PC-3 (cell line): ENCODE results near the gene CNPY3. TPM values are rescaled to one million over a fixed set of nuclear protein-coding genes. Genes with fewer than 3 reads are reported as not detected.

ENCODE experiments used
- ATAC-seq: fragments of 200-7000 bp; cut with Tn5 transposase; 2 replicates; pipeline ENCODE4 v1.9.1; 2020; ENCODE audit warnings: mild to moderate bottlenecking, moderate library complexity
- BruUV-seq: library from RNA; stranded (reverse); fragments of 400-500 nt; replicated peaks from 2 replicates; lab custom pipeline; 2021; lab: Mats Ljungman, UMichigan
- CTCF ChIA-PET: fragments of 300-600 bp; sonication (Branson Sonifier 250); formaldehyde crosslinking; loops from one replicate; lab custom pipeline; 2022; ENCODE audit warnings: antibody characterized with exemption; lab: Charles Lee
- POLR2A ChIA-PET: fragments of 300-600 bp; sonication (Branson Sonifier 250); formaldehyde crosslinking; loops from one replicate; lab custom pipeline; 2022; ENCODE audit warnings: antibody characterized with exemption; ENCODE audit not compliant: unreplicated experiment; lab: Charles Lee
- DNase-seq: peaks from one replicate; pipeline ENCODE4 v3.0.0-alpha.2; 2015
- H2AFZ ChIP-seq: fragments of 300-600 bp; sonication (generic); 2 replicates; pipeline ENCODE4 v1.6.0; 2016; ENCODE audit warnings: antibody characterized with exemption, low read length
- H3F3A ChIP-seq: fragments of 300-600 bp; sonication (generic); one replicate; pipeline ENCODE4 v1.6.0; 2017; ENCODE audit warnings: antibody characterized with exemption, low read length, control low read depth, mild to moderate bottlenecking; ENCODE audit not compliant: unreplicated experiment
- H3K27ac ChIP-seq: fragments of 300-600 bp; sonication (generic); 2 replicates; pipeline ENCODE4 v1.5.1; 2016; ENCODE audit warnings: mild to moderate bottlenecking, low read length
- H3K27me3 ChIP-seq: fragments of 300-600 bp; sonication (generic); 2 replicates; pipeline ENCODE4 v1.6.1; 2016; ENCODE audit warnings: low read length, mixed read lengths
- H3K36me3 ChIP-seq: fragments of 300-600 bp; sonication (generic); 2 replicates; pipeline ENCODE4 v1.6.1; 2016; ENCODE audit warnings: low read depth, mixed run types, low read length, mixed read lengths
- H3K4me1 ChIP-seq: fragments of 300-600 bp; sonication (generic); 2 replicates; pipeline ENCODE4 v1.5.1; 2016; ENCODE audit warnings: low read length; ENCODE audit not compliant: insufficient read depth
- H3K4me2 ChIP-seq: fragments of 300-600 bp; sonication (generic); 2 replicates; pipeline ENCODE4 v1.6.0; 2016; ENCODE audit warnings: low read length
- H3K4me3 ChIP-seq: fragments of 300-600 bp; sonication (generic); 2 replicates; pipeline ENCODE4 v1.5.1; 2016; ENCODE audit warnings: mild to moderate bottlenecking, low read length, mixed read lengths
- H3K79me2 ChIP-seq: fragments of 300-600 bp; sonication (generic); 2 replicates; pipeline ENCODE4 v1.6.1; 2017; ENCODE audit warnings: low read length, mixed read lengths
- H3K9ac ChIP-seq: fragments of 300-600 bp; sonication (generic); 2 replicates; pipeline ENCODE4 v1.6.0; 2016; ENCODE audit warnings: mild to moderate bottlenecking, low read length
- H3K9me2 ChIP-seq: fragments of 300-600 bp; sonication (generic); replicated peaks from 2 replicates; pipeline ENCODE4 v1.6.1; 2016; ENCODE audit warnings: mixed run types, low read length, mixed read lengths
- H3K9me3 ChIP-seq: fragments of 300-600 bp; sonication (generic); 2 replicates; pipeline ENCODE4 v1.6.1; 2016; ENCODE audit warnings: low read length, mixed read lengths
- H4K20me1 ChIP-seq: fragments of 300-600 bp; sonication (generic); 2 replicates; pipeline ENCODE4 v1.6.1; 2016; ENCODE audit warnings: low read length, mixed read lengths
- EZH2 ChIP-seq: fragments of 300-600 bp; sonication (generic); IDR thresholded peaks from one replicate; pipeline ENCODE4 v1.6.1; 2017; ENCODE audit warnings: antibody characterized with exemption, mild to moderate bottlenecking, low read length; ENCODE audit not compliant: unreplicated experiment
- EZH2phosphoT487 ChIP-seq: fragments of 300-600 bp; sonication (generic); IDR thresholded peaks from 2 replicates; pipeline ENCODE4 v1.6.1; 2018; ENCODE audit warnings: mild to moderate bottlenecking, antibody characterized with exemption, low read length, borderline replicate concordance
- intact Hi-C: fragments of 100-400 bp; cut with micrococcal nuclease; formaldehyde crosslinking; loops from 2 replicates; pipeline ENCODE4 v1.9.0; 2023
- total RNA-seq: library from RNA; depleted of rRNA; stranded (reverse); fragments of >200 nt; gene quantifications from 2 replicates; pipeline ENCODE4 v1.2.3, GENCODE V29; 2014
- TF ChIP-seq, protein P1 (sequence below): fragments of 300-600 bp; sonication (generic); conservative IDR thresholded peaks from 2 replicates; pipeline ENCODE4 v1.5.1; 2017; ENCODE audit warnings: antibody characterized with exemption, low read depth, mild to moderate bottlenecking, low read length

CNPY3 gene
- total RNA-seq, 1 experiment from 2014 or later, result 37.5 TPM

- no peak overlapping the region for H3K27ac ChIP-seq
- H3K4me1 ChIP-seq, result peaks cover 15% of the 10 kb centered on the region; the same call in 1 of the 2 replicates
- intact Hi-C loops, result no loop called here
- no peaks in the 10 kb centered on the region for H3K36me3 ChIP-seq
- no peak overlapping the region for H3K9ac ChIP-seq
- CTCF ChIA-PET, result no interaction called here
- H4K20me1 ChIP-seq, result no peaks in the 10 kb centered on the region
- H3K4me3 ChIP-seq, result no peak overlapping the region
- ATAC-seq (no peak), DNase-seq (no peak)
- no peaks in the 10 kb centered on the region for H3K9me2 ChIP-seq
- H3F3A ChIP-seq, result no peaks in the 10 kb centered on the region
- H3K79me2 ChIP-seq, result no peaks in the 10 kb centered on the region
- no peak for TF ChIP-seq EZH2
- TF ChIP-seq, protein P1, sequence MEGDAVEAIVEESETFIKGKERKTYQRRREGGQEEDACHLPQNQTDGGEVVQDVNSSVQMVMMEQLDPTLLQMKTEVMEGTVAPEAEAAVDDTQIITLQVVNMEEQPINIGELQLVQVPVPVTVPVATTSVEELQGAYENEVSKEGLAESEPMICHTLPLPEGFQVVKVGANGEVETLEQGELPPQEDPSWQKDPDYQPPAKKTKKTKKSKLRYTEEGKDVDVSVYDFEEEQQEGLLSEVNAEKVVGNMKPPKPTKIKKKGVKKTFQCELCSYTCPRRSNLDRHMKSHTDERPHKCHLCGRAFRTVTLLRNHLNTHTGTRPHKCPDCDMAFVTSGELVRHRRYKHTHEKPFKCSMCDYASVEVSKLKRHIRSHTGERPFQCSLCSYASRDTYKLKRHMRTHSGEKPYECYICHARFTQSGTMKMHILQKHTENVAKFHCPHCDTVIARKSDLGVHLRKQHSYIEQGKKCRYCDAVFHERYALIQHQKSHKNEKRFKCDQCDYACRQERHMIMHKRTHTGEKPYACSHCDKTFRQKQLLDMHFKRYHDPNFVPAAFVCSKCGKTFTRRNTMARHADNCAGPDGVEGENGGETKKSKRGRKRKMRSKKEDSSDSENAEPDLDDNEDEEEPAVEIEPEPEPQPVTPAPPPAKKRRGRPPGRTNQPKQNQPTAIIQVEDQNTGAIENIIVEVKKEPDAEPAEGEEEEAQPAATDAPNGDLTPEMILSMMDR, result no peak
- no peak for TF ChIP-seq EZH2phosphoT487
- H3K9me3 ChIP-seq, result no peaks in the 10 kb centered on the region
- POLR2A ChIA-PET, result no interaction called here
- no peak overlapping the region for H2AFZ ChIP-seq
- no peak overlapping the region for H3K4me2 ChIP-seq
- no peaks in the 10 kb centered on the region for H3K27me3 ChIP-seq
- BruUV-seq, result no TSS peak
These were observed 28.8 kb downstream of the CNPY3 start for GRCh38 chr6:42958125-42958524.

DNA sequence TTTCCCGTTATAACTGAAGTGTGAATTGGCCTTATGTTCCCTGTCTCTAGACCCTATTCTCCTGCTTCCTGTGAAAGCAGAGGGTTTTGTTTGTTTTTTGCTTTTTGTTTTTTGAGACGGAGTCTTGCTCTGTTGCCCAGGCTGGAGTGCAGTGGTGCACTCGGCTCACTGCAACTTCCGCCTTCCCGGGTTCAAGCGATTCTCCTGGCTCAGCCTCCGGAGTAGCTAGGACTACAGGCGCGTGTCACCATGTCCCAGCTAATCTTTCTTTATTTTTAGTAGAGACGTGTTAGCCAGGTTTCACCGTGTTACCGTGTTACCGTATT is 30.6 kb downstream of the CNPY3 start:
- ATAC-seq (no peak), DNase-seq (no peak)
- TF ChIP-seq EZH2 (no peak), EZH2phosphoT487 (no peak)
- TF ChIP-seq, protein P1, result no peak
- intact Hi-C loops, result loop anchor here (1.0 kb wide), 1 partner anchor 59 kb away; no protein-coding TSS in a partner anchor
- no peaks in the 10 kb centered on the region for H3K79me2 ChIP-seq
- H3F3A ChIP-seq, result no peaks in the 10 kb centered on the region
- H3K4me3 ChIP-seq, result peak overlapping the region; percentile 79
- no peaks in the 10 kb centered on the region for H3K9me2 ChIP-seq
- ChIA-PET CTCF (no interaction called here), POLR2A (interaction anchor here (0.6 kb wide), 1 partner anchor 175 kb away, joined by 4 read pairs; no protein-coding TSS in a partner anchor)
- H3K27ac ChIP-seq, result no peak overlapping the region
- H2AFZ ChIP-seq, result peak overlapping the region; percentile 92
- H3K36me3 ChIP-seq, result no peaks in the 10 kb centered on the region; the same call in 1 of the 2 replicates
- peak overlapping the region; percentile 100 for H3K4me2 ChIP-seq
- H4K20me1 ChIP-seq, result no peaks in the 10 kb centered on the region
- no TSS peak for BruUV-seq
- no peaks in the 10 kb centered on the region for H3K27me3 ChIP-seq
- no peak overlapping the region for H3K9ac ChIP-seq
- H3K9me3 ChIP-seq, result no peaks in the 10 kb centered on the region
- H3K4me1 ChIP-seq, result peaks cover 15% of the 10 kb centered on the region; the same call in 1 of the 2 replicates

- Histone ChIP-seq H3K4me1 (peaks cover 15% of the 10 kb centered on the region; the same call in 1 of the 2 replicates), H3K4me2 (peak within 1 kb of the TSS; percentile 100), H3K4me3 (peak within 1 kb of the TSS; percentile 79), H3K36me3 (no peaks in the 10 kb centered on the region; the same call in 1 of the 2 replicates), H3K79me2 (no peaks in the 10 kb centered on the region), H3K27me3 (no peaks in the 10 kb centered on the region), H3K27ac (no peak within 1 kb of the TSS), H3K9me3 (no peaks in the 10 kb centered on the region), H3K9me2 (no peaks in the 10 kb centered on the region), H3K9ac (peak within 1 kb of the TSS; percentile 24; the same call in 1 of the 2 replicates), H2AFZ (peak within 1 kb of the TSS; percentile 92), H4K20me1 (no peaks in the 10 kb centered on the region), H3F3A (no peaks in the 10 kb centered on the region)
- TF ChIP-seq, protein P1, result no peak
- no peak for TF ChIP-seq EZH2
- TF ChIP-seq EZH2phosphoT487, result no peak
- ATAC-seq (peak; percentile 85), DNase-seq (peak; percentile 74)
- CTCF ChIA-PET, result no interaction called here
- intact Hi-C loops, result loop anchor here (1.0 kb wide), 1 partner anchor 59 kb away; no protein-coding TSS in a partner anchor
- no TSS peak for BruUV-seq
- POLR2A ChIA-PET, result interaction anchor here (0.6 kb wide), 2 partner anchors 18 to 176 kb away, joined by 4 to 6 read pairs; no protein-coding TSS in a partner anchor
These were observed 31.2 kb downstream of the CNPY3 start, which contains the start of gene GNMT for GRCh38 chr6:42960243-42961019. GNMT (plus strand) TSS chr6:42960754; CDS start chr6:42960768, 14 bp downstream.
